T-helper 1 cell treated with Interleukin-12 subunit alpha and Interleukin-12 subunit beta and Interleukin-4 antibody, amounts not matched to agents 30 μg/mL and 1 μg/mL, for 36 hours (primary cell): ENCODE results near the gene FGF8.

ENCODE experiments used
- H3K27ac Mint-ChIP-seq: one replicate; pipeline ENCODE4 v1.8.0; 2021; ENCODE audit warnings: mild to moderate bottlenecking, mixed read lengths
- H3K27me3 Mint-ChIP-seq: one replicate; pipeline ENCODE4 v1.8.0; 2021; ENCODE audit warnings: low read depth, mixed read lengths
- H3K36me3 Mint-ChIP-seq: one replicate; pipeline ENCODE4 v1.8.0; 2021; ENCODE audit warnings: low read depth, mixed read lengths
- H3K4me1 Mint-ChIP-seq: one replicate; pipeline ENCODE4 v1.8.0; 2021; ENCODE audit warnings: low read depth, mixed read lengths
- H3K4me3 Mint-ChIP-seq: one replicate; pipeline ENCODE4 v1.8.0; 2021; ENCODE audit warnings: mild to moderate bottlenecking, moderate library complexity, mixed read lengths
- H3K9me3 Mint-ChIP-seq: one replicate; pipeline ENCODE4 v1.8.0; 2021; ENCODE audit warnings: mixed read lengths

FGF8 gene

GRCh38 chr10:101745074-101745696, 30.7 kb downstream of the FGF8 start:
- Mint-ChIP-seq H3K4me3 (no peak overlapping the region), H3K9me3 (no peaks in the 10 kb centered on the region), H3K27me3 (peaks cover 29% of the 10 kb centered on the region), H3K27ac (no peak overlapping the region), H3K36me3 (no peaks in the 10 kb centered on the region), H3K4me1 (no peaks in the 10 kb centered on the region)

- Mint-ChIP-seq H3K4me1 (no peaks in the 10 kb centered on the region), H3K9me3 (no peaks in the 10 kb centered on the region), H3K36me3 (no peaks in the 10 kb centered on the region), H3K27me3 (peaks cover 32% of the 10 kb centered on the region), H3K27ac (no peak overlapping the region), H3K4me3 (no peak overlapping the region)
Measured at GRCh38 chr10:101744267-101744666, 31.6 kb downstream of the FGF8 start.

GRCh38 chr10:101741938-101742337, 34.0 kb downstream of the FGF8 start:
- no peak overlapping the region for H3K27ac Mint-ChIP-seq
- no peaks in the 10 kb centered on the region for H3K36me3 Mint-ChIP-seq
- no peaks in the 10 kb centered on the region for H3K9me3 Mint-ChIP-seq
- H3K27me3 Mint-ChIP-seq: peaks cover 32% of the 10 kb centered on the region
- no peaks in the 10 kb centered on the region for H3K4me1 Mint-ChIP-seq
- no peak overlapping the region for H3K4me3 Mint-ChIP-seq

- H3K36me3 Mint-ChIP-seq: no peaks in the 10 kb centered on the region
- H3K27ac Mint-ChIP-seq: no peak overlapping the region
- no peaks in the 10 kb centered on the region for H3K4me1 Mint-ChIP-seq
- no peak overlapping the region for H3K4me3 Mint-ChIP-seq
- H3K9me3 Mint-ChIP-seq: no peaks in the 10 kb centered on the region
- H3K27me3 Mint-ChIP-seq: peaks cover 34% of the 10 kb centered on the region
Measured at GRCh38 chr10:101736666-101737065, 39.2 kb downstream of the FGF8 start.

- H3K36me3 Mint-ChIP-seq: no peaks in the 10 kb centered on the region
- no peak overlapping the region for H3K27ac Mint-ChIP-seq
- H3K4me1 Mint-ChIP-seq: no peaks in the 10 kb centered on the region
- H3K9me3 Mint-ChIP-seq: no peaks in the 10 kb centered on the region
- no peak overlapping the region for H3K4me3 Mint-ChIP-seq
- H3K27me3 Mint-ChIP-seq: peaks cover 32% of the 10 kb centered on the region
Measured at GRCh38 chr10:101732096-101732495, 43.8 kb downstream of the FGF8 start.

GRCh38 chr10:101726115-101726387, 49.9 kb downstream of the FGF8 start:
- H3K4me3 Mint-ChIP-seq: no peak overlapping the region
- H3K27ac Mint-ChIP-seq: no peak overlapping the region
- H3K4me1 Mint-ChIP-seq: peaks cover 3% of the 10 kb centered on the region
- peaks cover 13% of the 10 kb centered on the region for H3K27me3 Mint-ChIP-seq
- H3K9me3 Mint-ChIP-seq: no peaks in the 10 kb centered on the region
- H3K36me3 Mint-ChIP-seq: no peaks in the 10 kb centered on the region

- Mint-ChIP-seq H3K36me3 (no peaks in the 10 kb centered on the region), H3K4me1 (peaks cover 3% of the 10 kb centered on the region), H3K27me3 (peaks cover 13% of the 10 kb centered on the region), H3K4me3 (no peak overlapping the region), H3K27ac (no peak overlapping the region), H3K9me3 (no peaks in the 10 kb centered on the region)
Measured at GRCh38 chr10:101725296-101726114, 50.4 kb downstream of the FGF8 start.

- Mint-ChIP-seq H3K4me1 (peaks cover 3% of the 10 kb centered on the region), H3K36me3 (no peaks in the 10 kb centered on the region), H3K27ac (no peak overlapping the region), H3K27me3 (peaks cover 13% of the 10 kb centered on the region), H3K9me3 (no peaks in the 10 kb centered on the region), H3K4me3 (no peak overlapping the region)
Measured at GRCh38 chr10:101724446-101724845, 51.5 kb downstream of the FGF8 start.

GRCh38 chr10:101723176-101723575, 52.7 kb downstream of the FGF8 start:
- no peaks in the 10 kb centered on the region for H3K36me3 Mint-ChIP-seq
- no peak overlapping the region for H3K4me3 Mint-ChIP-seq
- no peak overlapping the region for H3K27ac Mint-ChIP-seq
- peaks cover 3% of the 10 kb centered on the region for H3K4me1 Mint-ChIP-seq
- H3K27me3 Mint-ChIP-seq: peaks cover 9% of the 10 kb centered on the region
- no peaks in the 10 kb centered on the region for H3K9me3 Mint-ChIP-seq

- H3K9me3 Mint-ChIP-seq: no peaks in the 10 kb centered on the region
- no peaks in the 10 kb centered on the region for H3K36me3 Mint-ChIP-seq
- peaks cover 6% of the 10 kb centered on the region for H3K27me3 Mint-ChIP-seq
- H3K4me3 Mint-ChIP-seq: no peak overlapping the region
- no peak overlapping the region for H3K27ac Mint-ChIP-seq
- H3K4me1 Mint-ChIP-seq: peaks cover 3% of the 10 kb centered on the region
Measured at GRCh38 chr10:101721806-101722205, 54.1 kb downstream of the FGF8 start.

GRCh38 chr10:101720606-101721230, 55.2 kb downstream of the FGF8 start:
- H3K36me3 Mint-ChIP-seq: no peaks in the 10 kb centered on the region
- no peak overlapping the region for H3K4me3 Mint-ChIP-seq
- no peak overlapping the region for H3K27ac Mint-ChIP-seq
- H3K27me3 Mint-ChIP-seq: peaks cover 6% of the 10 kb centered on the region
- no peaks in the 10 kb centered on the region for H3K9me3 Mint-ChIP-seq
- peaks cover 3% of the 10 kb centered on the region for H3K4me1 Mint-ChIP-seq
